Measurements from ENCODE around the gene RASGEF1C. TPM values are rescaled to one million over a fixed set of nuclear protein-coding genes. Genes with fewer than 3 reads are reported as not detected.

RASGEF1C gene
- total RNA-seq, 2 experiments from 2014 or later: not detected

DNA sequence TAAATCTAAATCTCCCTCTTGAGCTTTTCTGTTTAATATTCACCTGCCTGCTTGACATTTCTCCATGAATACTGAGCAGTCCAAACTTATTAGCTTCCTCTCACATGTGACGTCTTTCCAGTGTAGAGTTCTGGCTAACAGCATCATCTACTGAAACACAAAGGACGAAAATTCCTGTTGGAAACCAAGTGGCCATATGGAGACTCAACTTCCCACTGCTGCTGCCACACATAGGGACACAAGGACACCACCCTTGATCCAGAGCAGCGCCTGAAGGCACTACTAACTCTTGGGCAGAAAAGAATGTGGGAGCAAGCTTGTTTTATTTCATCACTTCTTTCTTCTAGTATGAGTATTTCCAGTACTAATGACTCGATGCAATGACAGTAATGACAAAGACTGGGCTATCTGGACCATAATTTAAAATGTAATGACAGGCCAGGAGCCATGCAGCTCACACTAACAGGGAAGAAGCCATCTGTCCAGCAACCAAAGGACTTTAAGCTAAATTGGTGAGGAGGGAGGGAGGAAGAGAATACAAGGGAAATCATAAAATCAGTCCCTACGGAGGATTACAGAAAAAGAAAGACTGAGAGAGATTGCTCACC, 156.7 kb downstream of the RASGEF1C start:
- DNase-seq (no peak), ATAC-seq (ENCODE audit: poor library complexity) (no peak)
- Mint-ChIP-seq H3K36me3 (ENCODE audit: low read depth) (no peaks in the 10 kb centered on the region), H3K9me3 (no peaks in the 10 kb centered on the region), H3K4me3 (no peak overlapping the region), H3K27ac (no peak overlapping the region), H3K4me1 (ENCODE audit: low read depth) (peaks cover 3% of the 10 kb centered on the region), H3K27me3 (no peaks in the 10 kb centered on the region)
- intact Hi-C loops (cut with DNase I, micrococcal nuclease): no loop called here
- CTCF ChIA-PET: no interaction called here
- Histone ChIP-seq H3K27ac (ENCODE audit: low read depth in 1 of 2, low read length in 2 of 2) (no peak overlapping the region), H3K4me1 (ENCODE audit: insufficient read depth, low read length) (no peaks in the 10 kb centered on the region), H3K9me3 (ENCODE audit: control insufficient read depth in 1 of 2, insufficient read depth in 1 of 2, low read length in 2 of 2) (no peaks in the 10 kb centered on the region), H3K36me3 (ENCODE audit: insufficient read depth, low read length) (no peaks in the 10 kb centered on the region), H3K4me3 (ENCODE audit: low read length) (no peak overlapping the region), H3K27me3 (ENCODE audit: control insufficient read depth in 1 of 2, insufficient read depth in 2 of 2, low read length in 2 of 2) (no peaks in the 10 kb centered on the region)
- POLR2A ChIA-PET: no interaction called here
- TF ChIP-seq, protein P1, sequence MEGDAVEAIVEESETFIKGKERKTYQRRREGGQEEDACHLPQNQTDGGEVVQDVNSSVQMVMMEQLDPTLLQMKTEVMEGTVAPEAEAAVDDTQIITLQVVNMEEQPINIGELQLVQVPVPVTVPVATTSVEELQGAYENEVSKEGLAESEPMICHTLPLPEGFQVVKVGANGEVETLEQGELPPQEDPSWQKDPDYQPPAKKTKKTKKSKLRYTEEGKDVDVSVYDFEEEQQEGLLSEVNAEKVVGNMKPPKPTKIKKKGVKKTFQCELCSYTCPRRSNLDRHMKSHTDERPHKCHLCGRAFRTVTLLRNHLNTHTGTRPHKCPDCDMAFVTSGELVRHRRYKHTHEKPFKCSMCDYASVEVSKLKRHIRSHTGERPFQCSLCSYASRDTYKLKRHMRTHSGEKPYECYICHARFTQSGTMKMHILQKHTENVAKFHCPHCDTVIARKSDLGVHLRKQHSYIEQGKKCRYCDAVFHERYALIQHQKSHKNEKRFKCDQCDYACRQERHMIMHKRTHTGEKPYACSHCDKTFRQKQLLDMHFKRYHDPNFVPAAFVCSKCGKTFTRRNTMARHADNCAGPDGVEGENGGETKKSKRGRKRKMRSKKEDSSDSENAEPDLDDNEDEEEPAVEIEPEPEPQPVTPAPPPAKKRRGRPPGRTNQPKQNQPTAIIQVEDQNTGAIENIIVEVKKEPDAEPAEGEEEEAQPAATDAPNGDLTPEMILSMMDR (IDR thresholded peaks at IDR 0.05): no peak

Other genes starting within 250 kb of the RASGEF1C start
- gene RNF130, start 137.5 kb downstream of the RASGEF1C start, total RNA-seq: 10 to 100 TPM; 18.2 to 19.1 TPM
- 10 to 100 TPM; 21.2 to 21.7 TPM for gene MAPK9, start 82.9 kb upstream of the RASGEF1C start, total RNA-seq
- gene GFPT2, start 144.1 kb upstream of the RASGEF1C start, total RNA-seq: 1 to 10 TPM; 1.1 to 1.5 TPM